H1 (cell line): Measurements from ENCODE around the gene PRCP.

Source experiments
- CTCF ChIP-seq, 3 experiments: IDR thresholded peaks; 1 replicate in 2 of 3; 2 replicates in 1 of 3; pipeline versions ENCODE4 v1.5.1 to v1.6.1; 2011; ENCODE audit warnings: low read length in 3 of 3, mild to moderate bottlenecking in 3 of 3, inconsistent platforms in 2 of 3, low read depth in 1 of 3, moderate library complexity in 1 of 3; ENCODE audit not compliant: insufficient read depth in 1 of 3; ENCODE audit errors: control extremely low read depth in 1 of 3
- EGR1 ChIP-seq: IDR thresholded peaks from 2 replicates; pipeline ENCODE4 v1.6.1; 2011; ENCODE audit warnings: low read depth, low read length, borderline replicate concordance
- POLR2A ChIP-seq, 2 experiments: IDR thresholded peaks; 1 replicate in 1 of 2; 2 replicates in 1 of 2; pipeline ENCODE4 v1.6.1; 2011; ENCODE audit warnings: low read depth in 2 of 2, low read length in 2 of 2, mild to moderate bottlenecking in 2 of 2; ENCODE audit errors: control extremely low read depth in 1 of 2
- RFX5 ChIP-seq: IDR thresholded peaks from 2 replicates; pipeline ENCODE4 v1.6.1; 2011; ENCODE audit warnings: low read depth, low read length, improper control_type of control experiment, borderline replicate concordance

- TF ChIP-seq CTCF (IDR thresholded peaks at IDR 0.05; ENCODE audit: control extremely low read depth in 1 of 3, insufficient read depth in 1 of 3, low read depth in 1 of 3, low read length in 3 of 3), result no peak
- TF ChIP-seq EGR1, result no peak
- TF ChIP-seq POLR2A (IDR thresholded peaks at IDR 0.05; ENCODE audit: control extremely low read depth in 1 of 2, low read depth in 2 of 2, low read length in 2 of 2), result no peak
- TF ChIP-seq RFX5, result no peak
Measured at GRCh38 chr11:82892611-82893169, 7.5 kb downstream of the PRCP start.
